Osteoblast (primary cell): ENCODE results near the gene AKR1C2. TPM values are rescaled to one million over a fixed set of nuclear protein-coding genes. Genes with fewer than 3 reads are reported as not detected.
"Not testable (repeated sequence)": the region's sequence is repeated elsewhere in the genome, so short reads cannot be mapped to it uniquely, and the experiment has no call there.

Experiments
- DNase-seq: peaks from one replicate; pipeline ENCODE4 v3.0.0; 2011; ENCODE audit warnings: low spot score, mixed read lengths; ENCODE audit not compliant: insufficient read length; ENCODE audit errors: missing footprints
- H2AFZ ChIP-seq: 2 replicates; pipeline ENCODE4 v1.6.0; 2011; ENCODE audit warnings: mild to moderate bottlenecking, low read length
- H3K27ac ChIP-seq: 2 replicates; pipeline ENCODE4 v1.5.1; 2011; ENCODE audit warnings: mild to moderate bottlenecking, low read depth, low read length, moderate library complexity
- H3K27me3 ChIP-seq: 2 replicates; pipeline ENCODE4 v1.6.0; 2012; ENCODE audit warnings: mild to moderate bottlenecking, control low read depth, inconsistent platforms, low read length, moderate library complexity; ENCODE audit not compliant: insufficient read depth
- H3K36me3 ChIP-seq: 2 replicates; pipeline ENCODE4 v1.5.1; 2011; ENCODE audit warnings: mild to moderate bottlenecking, low read length, control low read depth, moderate library complexity; ENCODE audit not compliant: insufficient read depth
- H3K4me1 ChIP-seq: 2 replicates; pipeline ENCODE4 v1.5.1; 2011; ENCODE audit warnings: mild to moderate bottlenecking, low read length, control low read depth, moderate library complexity; ENCODE audit not compliant: insufficient read depth
- H3K4me2 ChIP-seq: 2 replicates; pipeline ENCODE4 v1.6.0; 2011; ENCODE audit warnings: mild to moderate bottlenecking, low read length; ENCODE audit not compliant: insufficient read depth
- H3K4me3 ChIP-seq: fragments of 200-600 bp; sonication (generic); 3 replicates; pipeline ENCODE4 v1.5.1; 2012; ENCODE audit warnings: mild to moderate bottlenecking, low read length, inconsistent platforms; ENCODE audit not compliant: insufficient read depth
- H3K79me2 ChIP-seq: 2 replicates; pipeline ENCODE4 v1.6.0; 2012; ENCODE audit warnings: mild to moderate bottlenecking, low read length, control low read depth, inconsistent platforms; ENCODE audit not compliant: insufficient read depth
- H3K9me3 ChIP-seq: 2 replicates; pipeline ENCODE4 v1.5.1; 2011; ENCODE audit warnings: low read depth, low read length, control low read depth
- H4K20me1 ChIP-seq: 2 replicates; pipeline ENCODE4 v1.6.0; 2012; ENCODE audit warnings: mild to moderate bottlenecking, low read length, control low read depth; ENCODE audit not compliant: insufficient read depth
- CTCF ChIP-seq: IDR thresholded peaks from 2 replicates; pipeline ENCODE4 v1.5.1; 2011; ENCODE audit warnings: mild to moderate bottlenecking, low read depth, low read length, moderate library complexity; ENCODE audit errors: extremely low read depth
- total RNA-seq: library from RNA; depleted of rRNA; stranded (reverse); fragments of >200 nt; gene quantifications from 2 replicates; pipeline ENCODE4 v1.2.3, GENCODE V29; 2012

The AKR1C2 gene
- total RNA-seq, 1 donor: 46.0 TPM

GRCh38 chr10:4945766-4946717 lies 57.6 kb downstream of the AKR1C2 start:
- H3K79me2 ChIP-seq: no peaks in the 10 kb centered on the region
- no peaks in the 10 kb centered on the region for H3K27me3 ChIP-seq
- H2AFZ ChIP-seq: no peak overlapping the region
- no peak for TF ChIP-seq CTCF
- no peaks in the 10 kb centered on the region for H3K36me3 ChIP-seq
- peak overlapping the region; percentile 33 for H3K27ac ChIP-seq
- peaks cover 63% of the 10 kb centered on the region for H3K4me1 ChIP-seq
- no peaks in the 10 kb centered on the region for H4K20me1 ChIP-seq
- H3K9me3 ChIP-seq: no peaks in the 10 kb centered on the region
- no peak for DNase-seq
- no peak overlapping the region for H3K4me3 ChIP-seq
- no peak overlapping the region for H3K4me2 ChIP-seq

GRCh38 chr10:4944841-4945240 lies 58.8 kb downstream of the AKR1C2 start:
- no peaks in the 10 kb centered on the region for H3K9me3 ChIP-seq

GRCh38 chr10:4943821-4944220 lies 59.8 kb downstream of the AKR1C2 start:
- Histone ChIP-seq H3K4me3 (no peak overlapping the region), H3K4me2 (peak overlapping the region; percentile 11), H2AFZ (peak overlapping the region; percentile 36), H4K20me1 (no peaks in the 10 kb centered on the region), H3K27ac (peak overlapping the region; percentile 82), H3K27me3 (no peaks in the 10 kb centered on the region), H3K9me3 (no peaks in the 10 kb centered on the region), H3K4me1 (peaks cover 71% of the 10 kb centered on the region), H3K79me2 (no peaks in the 10 kb centered on the region), H3K36me3 (no peaks in the 10 kb centered on the region)
- no peak for TF ChIP-seq CTCF
- peak; percentile 1 for DNase-seq

More at GRCh38 chr10:4944841-4945240, 58.8 kb downstream of the AKR1C2 start:
- no peak for TF ChIP-seq CTCF
- no peak for DNase-seq
- H3K27ac ChIP-seq: peak overlapping the region; percentile 82
- H4K20me1 ChIP-seq: no peaks in the 10 kb centered on the region
- H3K79me2 ChIP-seq: no peaks in the 10 kb centered on the region
- H3K4me1 ChIP-seq: peaks cover 63% of the 10 kb centered on the region
- peak overlapping the region; percentile 14 for H3K4me2 ChIP-seq
- H3K36me3 ChIP-seq: no peaks in the 10 kb centered on the region
- peak overlapping the region; percentile 15 for H2AFZ ChIP-seq
- no peaks in the 10 kb centered on the region for H3K27me3 ChIP-seq
- no peak overlapping the region for H3K4me3 ChIP-seq

- Histone ChIP-seq H3K4me2 (peak overlapping the region; percentile 47), H3K27ac (peak overlapping the region; percentile 82), H2AFZ (peak overlapping the region; percentile 36), H3K4me1 (peaks cover 67% of the 10 kb centered on the region)
- H3K79me2 ChIP-seq, H3K27me3 ChIP-seq, H3K4me3 ChIP-seq, H4K20me1 ChIP-seq, H3K36me3 ChIP-seq, DNase-seq, H3K9me3 ChIP-seq: not testable (repeated sequence)
Measured at GRCh38 chr10:4943416-4943815, 60.2 kb downstream of the AKR1C2 start.
